GM12878 (cell line): Measurements from ENCODE around the gene PRM3. TPM values are rescaled to one million over a fixed set of nuclear protein-coding genes. Genes with fewer than 3 reads are reported as not detected.

ENCODE experiments used
- ATF2 ChIP-seq: IDR thresholded peaks from 2 replicates; pipeline ENCODE4 v1.6.1; 2012; ENCODE audit warnings: low read length, inconsistent platforms
- BCL3 ChIP-seq: IDR thresholded peaks from 2 replicates; pipeline ENCODE4 v1.6.1; 2011; ENCODE audit warnings: borderline replicate concordance, low read depth, mild to moderate bottlenecking, moderate library complexity, low read length; ENCODE audit not compliant: insufficient read depth, poor library complexity, severe bottlenecking
- BMI1 ChIP-seq: fragments of 450-650 bp; IDR thresholded peaks from 2 replicates; pipeline ENCODE4 v1.6.1; 2016; ENCODE audit warnings: mild to moderate bottlenecking, moderate library complexity, borderline replicate concordance
- CHD1 ChIP-seq: IDR thresholded peaks from 2 replicates; pipeline ENCODE4 v1.6.1; 2012; ENCODE audit warnings: low read depth, low read length, improper control_type of control experiment
- EZH2 ChIP-seq: IDR thresholded peaks from 2 replicates; pipeline ENCODE4 v1.6.1; 2012; ENCODE audit warnings: low read depth, mild to moderate bottlenecking, control low read depth, inconsistent platforms, low read length, borderline replicate concordance; ENCODE audit not compliant: control insufficient read depth
- HDAC2 ChIP-seq: fragments of 200-600 bp; sonication (generic); IDR thresholded peaks from 2 replicates; pipeline ENCODE4 v1.6.1; 2017
- MEF2A ChIP-seq: IDR thresholded peaks from 2 replicates; pipeline ENCODE4 v1.6.1; 2011; ENCODE audit warnings: low read depth, mild to moderate bottlenecking, low read length, moderate library complexity; ENCODE audit not compliant: insufficient read depth
- MTA2 ChIP-seq: fragments of 450-650 bp; IDR thresholded peaks from 2 replicates; pipeline ENCODE4 v1.6.1; 2016; ENCODE audit warnings: low read depth, mild to moderate bottlenecking, moderate library complexity
- POU2F2 ChIP-seq: IDR thresholded peaks from 3 replicates; pipeline ENCODE4 v1.6.1; 2011; ENCODE audit warnings: low read depth, mild to moderate bottlenecking, low read length, borderline replicate concordance
- RELA ChIP-seq: fragments of 450-650 bp; IDR thresholded peaks from 2 replicates; pipeline ENCODE4 v1.8.0; 2014; ENCODE audit warnings: borderline replicate concordance; ENCODE audit not compliant: partially characterized antibody
- SMAD1 ChIP-seq: fragments of 450-650 bp; IDR thresholded peaks from 2 replicates; pipeline ENCODE4 v1.6.1; 2018; ENCODE audit warnings: mild to moderate bottlenecking, low read depth; ENCODE audit not compliant: partially characterized antibody
- SMAD5 ChIP-seq: IDR thresholded peaks from 2 replicates; pipeline ENCODE4 v1.6.1; 2016; ENCODE audit warnings: antibody characterized with exemption, low read depth
- SMARCA5 ChIP-seq: fragments of 450-650 bp; IDR thresholded peaks from 2 replicates; pipeline ENCODE4 v1.6.1; 2017; ENCODE audit warnings: mild to moderate bottlenecking
- SUPT20H ChIP-seq: IDR thresholded peaks from 2 replicates; pipeline ENCODE4 v1.6.1; 2011; ENCODE audit warnings: low read depth, mild to moderate bottlenecking, low read length, moderate library complexity, borderline replicate concordance; ENCODE audit not compliant: control insufficient read depth
- TAF1 ChIP-seq: IDR thresholded peaks from 2 replicates; pipeline ENCODE4 v1.6.1; 2011; ENCODE audit warnings: mild to moderate bottlenecking, low read depth, low read length, borderline replicate concordance
- TCF7 ChIP-seq: IDR thresholded peaks from 2 replicates; pipeline ENCODE4 v1.6.1; 2014; ENCODE audit warnings: antibody characterized with exemption, borderline replicate concordance
- ZBED1 ChIP-seq: IDR thresholded peaks from 2 replicates; pipeline ENCODE4 v1.6.1; 2016; ENCODE audit warnings: borderline replicate concordance
- ZNF217 ChIP-seq: fragments of 450-650 bp; IDR thresholded peaks from 2 replicates; pipeline ENCODE4 v1.6.1; 2017; ENCODE audit warnings: antibody characterized with exemption, mild to moderate bottlenecking
- ZNF592 ChIP-seq: fragments of 450-650 bp; IDR thresholded peaks from 2 replicates; pipeline ENCODE4 v1.6.1; 2017; ENCODE audit warnings: mild to moderate bottlenecking, moderate library complexity
- polyA plus RNA-seq, 11 experiments: library from polyadenylated mRNA; depleted of rRNA in 4 of 11; unstranded in 6 of 11; stranded (reverse) in 5 of 11; fragments of >200 nt; fragmentation: Nextera tagmentation in 4 of 11; fragmentation: Illumina TruSeq in 1 of 11; extraction: Ambion mirVana in 4 of 11; extraction: Trizol in 1 of 11; gene quantifications; 1 replicate in 1 of 11; 2 replicates in 10 of 11; pipeline versions ENCODE4 v1.2.1 to v1.2.3, GENCODE V29; 2011 to 2016; ENCODE audit warnings: inconsistent platforms in 2 of 11, missing spikeins in 2 of 11, low read depth in 1 of 11
- total RNA-seq, 4 experiments: library from RNA; depleted of rRNA in 3 of 4; stranded (reverse); fragments of >200 nt in 3 of 4; fragmentation: Illumina TruSeq in 1 of 4; extraction: Trizol in 1 of 4; gene quantifications; 2 replicates each; pipeline versions ENCODE4 v1.2.1 to v1.2.3, GENCODE V29; 2013 to 2021
- TF ChIP-seq, protein P1 (sequence below): fragments of 450-650 bp; IDR thresholded peaks from 2 replicates; pipeline ENCODE4 v1.6.1; 2018; ENCODE audit warnings: mild to moderate bottlenecking, low read depth, moderate library complexity; ENCODE audit not compliant: partially characterized antibody

Gene PRM3
- total and polyA plus RNA-seq, 10 of the 15 experiments (the other 5 are each of a cell fraction or from before 2014, with no cell fraction given), result not detected

GRCh38 chr16:11258553-11259492 lies 14.6 kb downstream of the PRM3 start (continued):
- no peak for TF ChIP-seq RELA
- TF ChIP-seq SMARCA5, result peak; percentile 40; the same call in 1 of the 2 replicates
- no peak for TF ChIP-seq HDAC2
- TF ChIP-seq MTA2, result 0 out of 2 replicates have a peak, but pooled peaks have one; percentile 22
- no peak for TF ChIP-seq TCF7
- no peak for TF ChIP-seq EZH2
- TF ChIP-seq MEF2A, result no peak
- no peak for TF ChIP-seq SMAD5
- TF ChIP-seq, protein P1, sequence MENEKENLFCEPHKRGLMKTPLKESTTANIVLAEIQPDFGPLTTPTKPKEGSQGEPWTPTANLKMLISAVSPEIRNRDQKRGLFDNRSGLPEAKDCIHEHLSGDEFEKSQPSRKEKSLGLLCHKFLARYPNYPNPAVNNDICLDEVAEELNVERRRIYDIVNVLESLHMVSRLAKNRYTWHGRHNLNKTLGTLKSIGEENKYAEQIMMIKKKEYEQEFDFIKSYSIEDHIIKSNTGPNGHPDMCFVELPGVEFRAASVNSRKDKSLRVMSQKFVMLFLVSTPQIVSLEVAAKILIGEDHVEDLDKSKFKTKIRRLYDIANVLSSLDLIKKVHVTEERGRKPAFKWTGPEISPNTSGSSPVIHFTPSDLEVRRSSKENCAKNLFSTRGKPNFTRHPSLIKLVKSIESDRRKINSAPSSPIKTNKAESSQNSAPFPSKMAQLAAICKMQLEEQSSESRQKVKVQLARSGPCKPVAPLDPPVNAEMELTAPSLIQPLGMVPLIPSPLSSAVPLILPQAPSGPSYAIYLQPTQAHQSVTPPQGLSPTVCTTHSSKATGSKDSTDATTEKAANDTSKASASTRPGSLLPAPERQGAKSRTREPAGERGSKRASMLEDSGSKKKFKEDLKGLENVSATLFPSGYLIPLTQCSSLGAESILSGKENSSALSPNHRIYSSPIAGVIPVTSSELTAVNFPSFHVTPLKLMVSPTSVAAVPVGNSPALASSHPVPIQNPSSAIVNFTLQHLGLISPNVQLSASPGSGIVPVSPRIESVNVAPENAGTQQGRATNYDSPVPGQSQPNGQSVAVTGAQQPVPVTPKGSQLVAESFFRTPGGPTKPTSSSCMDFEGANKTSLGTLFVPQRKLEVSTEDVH, result no peak
- no peak for TF ChIP-seq SMAD1
- TF ChIP-seq SUPT20H, result no peak
- no peak for TF ChIP-seq ZNF217
- TF ChIP-seq BCL3, result no peak
- TF ChIP-seq ZBED1, result no peak
- TF ChIP-seq CHD1, result no peak
- no peak for TF ChIP-seq ATF2
- TF ChIP-seq ZNF592, result no peak
- TF ChIP-seq BMI1, result no peak
- TF ChIP-seq POU2F2, result no peak
- no peak for TF ChIP-seq TAF1
